C1 segment of cervical spinal cord (tissue), 14 donors: ENCODE results near the gene P4HA1.
"Not testable (repeated sequence)": the region's sequence is repeated elsewhere in the genome, so short reads cannot be mapped to it uniquely, and the experiment has no call there.

ENCODE experiments used
- DNase-seq, 14 donors: peaks; one replicate each; lab custom pipeline; 2025; lab: John Stamatoyannopoulos, UW

P4HA1 gene

DNA sequence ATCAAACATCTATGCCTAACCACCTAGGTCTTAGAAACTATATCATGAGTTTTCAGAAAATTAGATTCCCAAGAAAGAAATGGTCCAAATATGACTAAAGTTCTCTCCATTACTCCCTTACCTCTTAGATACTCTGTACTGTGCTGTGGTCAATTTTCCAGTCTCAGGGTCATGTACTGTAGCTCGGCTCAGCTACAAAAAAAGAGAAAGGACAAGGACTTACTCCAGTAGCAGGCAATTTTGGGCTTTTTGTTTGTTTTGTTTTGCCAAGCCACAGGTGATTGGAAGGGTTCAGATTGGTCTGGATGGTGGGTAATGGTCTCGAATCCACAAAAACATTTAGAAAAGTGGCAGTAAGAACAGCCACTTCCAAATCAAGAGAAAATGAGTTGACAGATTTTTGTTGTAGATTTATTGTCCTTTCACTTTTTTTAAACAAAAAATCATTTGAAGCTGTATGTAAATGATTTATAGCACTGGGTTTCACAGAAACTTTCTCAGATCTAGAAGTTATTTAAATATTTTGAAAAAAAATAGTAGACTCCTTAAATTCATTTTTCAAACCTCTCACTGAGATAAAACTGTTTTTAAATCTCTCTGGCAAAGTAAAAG lies 52.8 kb downstream of the P4HA1 start:
- DNase-seq = no peak

DNA sequence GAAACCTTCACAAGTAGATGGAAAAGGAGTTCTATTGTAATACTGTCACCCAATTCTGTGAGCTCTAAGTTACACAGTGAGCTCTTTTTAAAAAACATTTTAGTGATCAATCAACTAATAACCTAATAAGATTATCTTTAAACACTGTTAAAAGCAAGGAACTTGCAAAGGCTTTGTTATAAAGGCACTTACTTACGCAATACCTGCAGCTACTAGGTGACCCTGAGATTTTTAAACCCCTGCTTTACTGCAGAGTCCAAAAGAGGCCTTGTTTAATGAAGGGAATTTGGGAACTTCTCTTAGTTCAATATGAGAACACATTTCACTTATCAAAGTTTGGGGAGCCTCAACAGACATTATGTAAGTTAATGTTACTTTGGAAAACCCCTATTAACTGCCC lies 53.3 kb downstream of the P4HA1 start:
- DNase-seq = no peak

DNA sequence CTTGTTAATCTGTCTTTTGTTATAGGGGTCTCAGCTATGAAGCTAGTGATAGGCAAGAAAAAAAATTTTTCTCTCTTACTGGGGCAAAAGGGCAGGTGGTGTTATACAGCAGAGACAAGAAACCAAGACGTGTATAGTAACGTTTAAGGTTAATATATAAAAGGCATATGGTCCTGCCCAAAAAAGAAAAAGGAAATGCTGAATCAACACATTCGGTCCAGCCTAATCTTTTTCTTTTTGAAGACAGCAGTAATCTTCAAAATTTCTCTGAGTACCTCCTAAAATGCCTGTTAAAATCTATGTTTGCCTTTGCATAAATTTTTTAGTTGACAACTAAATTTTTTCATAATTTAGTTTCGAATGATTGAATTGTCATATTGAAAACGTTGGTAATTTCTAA lies 54.5 kb downstream of the P4HA1 start:
- DNase-seq = no peak

DNA sequence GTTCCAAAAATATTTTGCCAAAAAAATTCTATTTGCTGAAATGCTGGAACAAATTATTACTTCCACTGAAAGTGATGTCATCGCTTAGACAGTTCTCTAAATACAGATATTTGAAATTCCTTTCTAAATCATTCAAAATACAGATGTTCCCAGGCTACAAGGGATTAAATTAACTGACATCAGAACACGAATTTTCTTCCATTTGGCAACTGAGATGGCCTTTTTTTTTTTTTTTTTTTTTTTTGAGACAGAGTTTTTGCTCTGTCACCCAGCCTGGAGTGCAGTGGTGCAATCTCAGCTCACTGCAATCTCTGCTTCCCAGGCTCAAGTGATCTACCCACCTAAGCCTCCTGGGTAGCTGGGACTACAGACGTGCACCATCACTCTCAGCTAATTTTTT lies 57.0 kb downstream of the P4HA1 start:
- no peak for DNase-seq

DNA sequence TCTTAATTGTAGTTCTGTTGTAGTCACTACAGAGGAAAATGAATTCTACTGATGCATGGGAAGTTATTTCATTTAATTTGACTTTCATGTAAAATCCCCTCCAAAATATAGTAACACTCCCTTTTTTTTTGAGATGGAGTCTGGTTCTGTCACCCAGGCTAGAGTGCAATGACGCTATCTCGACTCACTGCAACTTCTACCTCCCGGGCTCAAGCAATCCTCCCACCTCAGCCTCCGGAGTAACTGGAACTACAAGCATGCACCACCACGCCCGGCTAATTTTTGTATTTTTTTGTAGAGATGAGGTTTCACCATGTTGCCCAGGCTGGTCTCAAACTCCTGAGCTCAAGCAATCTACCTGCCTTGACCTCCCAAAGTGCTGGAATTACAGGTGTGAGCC lies 60.4 kb downstream of the P4HA1 start:
- DNase-seq = not testable (repeated sequence)

DNA sequence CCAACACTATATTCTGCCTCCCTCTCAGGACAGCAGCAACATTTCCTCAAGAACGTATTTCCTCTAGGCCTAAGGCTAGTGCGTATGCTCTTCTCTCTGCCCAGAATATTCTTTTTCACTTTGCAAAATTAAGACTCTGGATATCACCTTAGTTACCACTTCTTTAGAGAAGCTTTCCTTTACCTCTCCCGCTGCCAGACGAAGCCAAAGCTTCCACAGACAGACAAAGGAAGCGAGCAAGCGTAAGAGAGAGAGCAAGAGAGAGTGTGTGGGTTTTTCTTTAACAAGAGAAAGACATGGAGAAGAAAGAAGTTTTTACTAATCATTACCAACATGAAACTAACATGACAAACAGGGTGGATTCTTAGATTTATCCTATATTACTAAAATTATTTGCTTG lies 64.1 kb downstream of the P4HA1 start:
- no peak for DNase-seq

DNA sequence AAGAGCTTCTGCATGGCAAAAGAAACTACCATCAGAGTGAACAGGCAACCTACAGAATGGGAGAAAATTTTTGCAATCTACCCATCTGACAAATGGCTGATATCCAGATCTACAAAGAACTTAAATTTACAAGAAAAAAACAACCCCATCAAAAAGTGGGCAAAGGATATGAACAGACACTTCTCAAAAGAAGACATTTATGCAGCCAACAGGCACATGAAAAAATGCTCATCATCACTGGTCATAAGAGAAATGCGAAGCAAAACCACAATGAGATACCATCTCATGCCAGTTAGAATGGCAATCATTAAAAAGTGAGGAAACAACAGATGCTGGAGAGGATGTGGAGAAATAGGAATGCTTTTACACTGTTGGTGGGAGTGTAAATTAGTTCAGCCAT lies 70.0 kb downstream of the P4HA1 start:
- DNase-seq = not testable (repeated sequence)

DNA sequence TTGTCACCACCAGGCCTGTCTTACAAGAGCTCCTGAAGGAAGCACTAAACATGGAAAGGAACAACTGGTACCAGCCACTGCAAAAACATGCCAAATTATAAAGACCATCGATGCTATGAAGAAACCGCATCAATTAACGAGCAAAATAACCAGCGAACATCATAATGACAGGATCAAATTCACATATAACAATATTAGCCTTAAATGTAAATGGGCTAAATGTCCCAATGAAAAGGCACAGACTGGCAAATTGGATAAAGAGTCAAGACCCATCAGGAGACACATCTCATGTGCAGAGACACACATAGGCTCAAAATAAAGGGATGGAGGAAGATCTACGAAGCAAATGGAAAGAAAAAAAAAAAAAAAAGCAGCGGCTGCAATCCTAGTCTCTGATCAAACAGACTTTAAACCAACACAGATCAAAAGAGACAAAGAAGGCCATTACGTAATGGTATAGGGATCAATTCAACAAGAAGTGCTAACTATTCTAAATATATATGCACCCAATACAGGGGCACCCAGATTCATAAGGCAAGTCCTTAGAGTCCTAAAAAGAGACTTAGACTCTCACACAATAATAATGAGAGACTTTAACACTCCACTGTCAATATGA lies 73.1 kb downstream of the P4HA1 start:
- DNase-seq = not testable (repeated sequence)

DNA sequence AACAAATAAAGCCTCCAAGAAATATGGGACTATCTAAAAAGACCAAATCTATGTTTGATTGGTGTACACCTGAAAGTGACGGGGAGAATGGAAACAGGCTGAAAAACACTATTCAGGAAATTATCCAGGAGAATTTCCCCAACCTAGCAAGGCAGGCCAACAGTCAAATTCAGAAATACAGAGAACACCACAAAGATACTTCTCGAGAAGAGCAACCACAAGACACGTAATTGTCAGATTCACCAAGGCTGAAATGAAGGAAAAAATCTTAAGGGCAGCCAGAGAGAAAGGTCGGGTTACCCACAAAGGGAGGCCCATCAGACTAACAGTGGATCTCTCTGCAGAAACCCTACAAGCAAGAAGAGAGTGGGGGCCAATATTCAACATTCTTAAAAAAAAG lies 73.7 kb downstream of the P4HA1 start:
- not testable (repeated sequence) for DNase-seq

DNA sequence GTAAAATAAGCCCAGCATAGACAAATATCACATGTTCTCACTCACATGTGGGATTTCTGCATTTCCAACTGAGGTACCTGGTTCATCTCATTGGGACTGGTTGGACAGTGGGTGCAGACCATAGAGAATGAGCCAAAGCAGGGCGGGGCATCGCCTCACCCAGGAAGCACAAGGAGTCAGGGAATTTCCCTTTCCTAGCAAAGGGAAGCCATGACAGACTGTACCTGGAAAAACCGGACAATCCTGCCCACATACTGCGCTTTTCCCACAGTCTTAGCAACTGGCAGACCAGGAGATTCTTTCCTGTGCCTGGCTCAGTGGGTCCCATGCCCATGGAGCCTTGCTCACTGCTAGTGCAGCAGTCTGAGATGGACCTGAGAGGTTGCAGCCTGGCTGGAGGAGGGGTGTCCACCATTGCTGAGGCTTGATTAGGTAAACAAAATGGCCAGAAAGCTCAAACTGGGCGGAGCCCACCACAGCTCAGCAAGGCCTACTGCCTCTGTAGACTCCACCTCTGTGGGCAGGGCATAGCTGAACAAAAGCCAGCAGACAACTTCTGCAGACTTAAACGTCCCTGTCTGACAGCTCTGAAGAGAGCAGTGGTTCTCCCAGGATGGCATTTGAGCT lies 75.0 kb downstream of the P4HA1 start:
- DNase-seq = not testable (repeated sequence)

DNA sequence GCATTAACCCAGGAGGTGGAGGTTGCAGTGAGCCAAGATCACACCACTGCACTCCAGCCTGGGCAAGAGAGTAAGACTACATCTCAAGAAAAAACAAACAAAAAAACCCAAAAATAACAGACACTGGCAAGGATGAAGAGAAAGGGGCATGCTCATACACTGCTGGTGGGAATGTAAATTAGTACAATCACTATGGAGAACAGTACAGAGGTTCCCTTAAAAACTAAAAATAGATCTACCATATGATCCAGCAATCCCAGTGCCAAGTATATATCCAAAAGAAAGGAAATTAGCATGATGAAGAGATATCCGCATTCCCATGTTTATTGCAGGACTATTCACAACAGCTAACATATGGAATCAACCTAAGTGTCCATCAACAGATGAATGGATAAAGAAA lies 75.6 kb downstream of the P4HA1 start:
- no peak for DNase-seq

DNA sequence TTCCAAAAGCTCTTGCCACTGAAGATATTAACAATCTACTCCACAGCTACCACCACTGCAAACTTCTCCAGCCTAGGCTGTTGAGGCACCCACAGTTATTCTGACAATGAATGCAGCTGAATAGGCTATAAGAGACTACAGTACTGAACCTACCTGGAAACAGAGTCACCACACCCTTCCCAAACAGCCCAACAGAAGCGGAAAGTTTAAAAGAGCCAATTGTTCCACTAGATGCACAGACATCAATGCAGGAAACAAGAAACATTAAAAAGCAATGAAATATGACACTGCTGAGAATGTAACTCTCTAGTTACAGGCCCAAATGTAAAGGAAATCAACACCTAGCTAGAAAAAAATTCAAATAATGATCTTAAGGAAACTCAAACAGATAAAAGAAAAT lies 77.6 kb downstream of the P4HA1 start:
- DNase-seq = no peak

DNA sequence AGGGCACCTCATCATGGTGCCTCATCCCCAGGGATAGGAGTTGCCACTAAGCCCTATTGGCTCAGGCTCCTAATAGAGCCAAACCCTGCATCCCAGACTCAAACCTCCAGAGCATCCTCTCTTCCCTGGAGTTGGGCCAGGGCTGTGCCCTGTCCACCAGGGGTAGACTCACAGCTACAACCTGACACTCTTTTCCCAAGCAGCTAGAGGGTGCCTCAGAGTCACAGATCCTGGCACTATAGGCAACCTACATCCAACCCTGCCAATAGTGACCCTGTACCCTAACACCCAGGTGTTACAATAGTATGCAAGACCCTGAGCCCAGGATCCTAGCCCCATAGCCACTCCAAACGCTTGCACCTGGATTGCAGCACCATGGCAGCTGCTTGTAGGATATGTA lies 78.0 kb downstream of the P4HA1 start:
- no peak for DNase-seq

DNA sequence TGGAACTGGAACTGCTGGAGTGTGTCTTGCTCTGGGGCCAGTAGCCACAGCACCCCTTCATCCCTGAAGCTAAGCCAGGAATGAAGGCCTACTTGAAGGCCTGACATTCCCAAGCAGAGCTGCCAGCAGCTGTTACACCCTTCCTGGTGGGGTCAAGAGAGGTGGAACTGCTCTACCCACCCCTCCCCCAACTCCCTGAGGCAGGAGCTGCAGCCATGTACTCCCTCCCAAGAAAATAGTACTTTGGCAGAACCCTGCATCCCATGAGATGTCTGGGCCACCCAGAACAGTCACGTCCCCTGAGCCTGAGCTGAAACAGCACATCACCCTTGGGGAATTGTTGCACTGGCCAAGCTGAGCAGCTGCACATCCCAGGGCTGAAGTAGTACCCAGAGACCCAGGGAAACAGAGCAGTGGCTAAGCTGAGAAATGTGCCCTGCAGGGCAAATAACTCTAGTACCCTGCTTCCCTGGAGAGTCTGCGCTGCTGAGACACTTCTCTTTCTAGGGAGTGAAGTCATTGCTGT lies 78.6 kb downstream of the P4HA1 start:
- DNase-seq = no peak

DNA sequence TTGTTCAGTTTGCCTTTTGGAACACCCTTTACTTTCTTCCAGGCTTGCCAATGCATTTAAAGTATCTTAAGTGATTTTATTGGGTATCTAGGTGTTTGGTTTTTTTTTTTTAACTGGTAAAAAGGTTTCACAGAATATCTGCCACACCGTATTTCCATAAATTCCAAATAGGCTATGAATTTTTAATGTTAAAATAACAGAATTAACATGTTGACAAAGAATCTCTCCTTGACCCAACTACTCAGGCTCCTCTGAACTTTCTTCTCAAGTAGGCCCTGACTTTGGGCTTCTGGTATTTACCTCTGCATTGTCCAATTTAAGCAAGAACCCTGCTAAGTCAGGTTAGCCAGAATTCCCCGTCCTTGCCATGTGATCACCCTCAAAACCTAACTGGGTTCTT lies 80.9 kb downstream of the P4HA1 start:
- no peak for DNase-seq

DNA sequence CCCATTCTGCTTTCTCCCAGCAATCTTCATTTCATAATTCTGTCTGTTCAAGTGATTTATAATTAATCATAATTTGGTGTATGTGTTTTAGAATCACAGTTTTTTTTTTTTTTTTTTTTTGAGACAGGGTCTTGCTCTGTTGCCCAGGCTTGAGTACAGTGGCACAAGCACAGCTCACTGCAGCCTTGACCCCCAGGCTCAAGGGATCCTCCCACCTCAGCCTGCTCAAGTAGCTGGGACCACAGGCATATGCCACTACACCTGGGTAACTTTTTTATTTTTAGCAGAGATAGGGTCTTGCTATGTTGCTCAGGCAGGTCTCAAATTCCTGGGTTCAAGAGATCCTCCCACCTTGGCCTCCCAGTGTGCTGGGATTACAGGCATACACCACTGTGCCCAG lies 92.8 kb downstream of the P4HA1 start:
- no peak for DNase-seq

DNA sequence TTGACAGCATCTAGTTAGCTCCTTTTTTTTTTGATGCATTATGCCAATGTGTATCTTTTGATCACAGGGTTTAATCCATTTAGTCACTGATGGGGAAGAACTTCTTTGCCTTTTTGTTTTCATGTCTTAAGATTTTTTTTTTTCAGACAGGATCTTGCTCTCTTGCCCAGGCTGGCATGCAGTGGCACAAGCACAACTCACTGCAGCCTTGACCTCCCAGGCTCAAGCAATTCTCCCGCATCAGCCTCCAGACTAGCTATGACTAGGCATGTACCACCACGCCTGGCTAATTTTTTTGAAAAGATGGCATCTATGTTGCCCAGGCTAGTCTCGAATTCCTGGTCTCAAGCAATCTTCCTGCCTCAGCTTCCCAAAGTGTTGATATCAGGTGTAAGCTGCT lies 95.7 kb downstream of the P4HA1 start:
- DNase-seq = no peak

DNA sequence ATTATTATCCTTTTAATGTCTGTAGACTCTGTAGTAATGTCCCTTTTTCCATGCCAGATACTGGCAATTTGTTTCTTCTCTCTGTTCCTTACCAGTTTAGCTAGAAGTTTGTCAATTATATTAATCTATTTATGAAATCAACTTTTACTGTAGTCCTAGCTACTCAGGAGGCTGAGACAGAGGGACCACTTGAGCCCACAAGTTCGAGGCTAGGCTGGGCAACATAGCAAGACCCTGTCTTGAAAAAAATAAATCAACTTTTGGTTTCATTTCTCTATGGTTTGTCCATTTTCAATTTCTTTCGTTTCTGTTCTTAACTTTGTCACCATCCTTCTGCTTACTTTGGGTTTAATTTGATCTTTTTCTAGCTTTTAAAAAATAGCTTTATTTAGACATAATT lies 99.6 kb downstream of the P4HA1 start:
- no peak for DNase-seq

DNA sequence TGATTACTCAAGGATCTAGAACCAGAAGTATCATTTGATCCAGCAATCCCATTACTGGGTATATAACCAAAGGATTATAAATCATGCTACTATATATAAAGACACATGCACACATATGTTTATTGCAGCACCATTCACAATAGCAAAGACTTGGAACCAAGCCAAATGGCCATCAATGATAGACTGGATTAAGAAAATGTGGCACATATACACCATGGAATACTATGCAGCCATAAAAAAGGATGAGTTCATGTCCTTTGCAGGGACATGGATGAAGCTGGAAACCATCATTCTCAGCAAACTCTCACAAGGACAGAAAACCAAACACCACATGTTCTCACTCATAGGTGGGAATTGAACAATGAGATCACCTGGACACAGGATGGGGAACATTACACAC lies 101.2 kb downstream of the P4HA1 start:
- not testable (repeated sequence) for DNase-seq

DNA sequence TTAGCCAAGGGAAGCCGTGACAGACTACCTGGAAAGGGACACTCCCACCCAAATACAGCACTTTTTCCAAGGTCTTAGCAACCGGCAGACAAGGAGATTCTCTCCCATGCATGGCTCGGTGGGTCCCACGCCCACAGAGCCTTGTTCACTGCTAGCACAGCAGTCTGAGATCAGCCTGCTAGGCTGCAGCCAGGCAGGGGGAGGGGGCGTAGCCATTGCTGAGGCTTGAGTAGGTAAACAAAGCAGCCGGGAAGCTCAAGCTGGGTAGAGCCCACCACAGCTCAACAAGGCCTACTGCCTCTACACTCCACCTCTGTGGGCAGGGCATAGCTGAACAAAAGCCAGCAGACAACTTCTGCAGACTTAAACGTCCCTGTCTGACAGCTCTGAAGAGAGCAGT lies 106.9 kb downstream of the P4HA1 start:
- not testable (repeated sequence) for DNase-seq

DNA sequence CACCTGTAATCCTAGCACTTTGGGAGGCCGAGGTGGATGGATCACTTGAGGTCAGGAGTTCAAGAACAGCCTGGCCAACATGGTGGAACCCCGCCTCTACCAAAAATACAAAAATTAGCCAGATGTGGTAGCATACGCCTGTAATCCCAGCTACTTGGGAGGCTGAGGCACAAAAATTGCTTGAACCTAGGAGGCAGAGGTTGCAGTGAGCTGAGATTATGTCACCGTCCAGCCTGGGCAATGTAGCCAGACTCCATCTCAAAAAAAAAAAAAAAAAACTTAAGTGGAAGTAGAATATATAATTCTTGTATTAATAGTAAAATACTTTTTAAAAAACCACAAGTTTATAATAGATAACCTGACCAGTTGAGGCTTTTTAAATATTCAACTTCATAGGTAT lies 112.0 kb downstream of the P4HA1 start:
- not testable (repeated sequence) for DNase-seq

DNA sequence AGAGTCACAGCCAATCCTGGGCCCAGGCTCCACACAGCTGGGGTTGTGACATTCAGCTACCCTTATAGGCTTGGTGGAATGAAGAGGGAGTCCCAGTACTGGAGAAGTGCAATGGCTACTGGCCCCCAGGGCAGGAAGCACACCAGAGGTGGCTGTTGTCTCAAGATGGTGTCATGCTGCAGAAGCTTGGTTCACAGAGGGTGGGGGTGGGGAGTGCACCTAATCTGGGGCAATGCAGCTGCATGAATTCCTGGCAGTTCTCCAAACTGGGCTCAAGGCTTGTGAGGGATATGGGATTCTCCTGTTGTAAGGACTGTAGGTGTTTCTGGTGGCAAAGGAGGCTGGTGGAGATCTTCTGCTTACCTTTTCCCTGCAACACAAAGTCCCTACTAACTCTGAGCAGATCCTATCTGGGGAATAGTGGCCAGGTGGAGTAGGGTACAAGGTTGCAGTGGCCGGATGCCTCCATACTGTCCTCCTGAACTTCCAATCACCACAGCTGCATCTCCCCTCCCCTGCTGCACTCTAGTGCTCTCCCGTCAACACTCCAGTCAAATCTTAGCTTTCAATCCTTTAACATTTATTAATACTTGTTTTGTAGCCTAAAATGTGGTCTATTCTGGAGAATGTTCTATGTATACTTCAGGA lies 114.7 kb downstream of the P4HA1 start:
- no peak for DNase-seq
